H1 (cell line): ENCODE measurements around the gene CPLANE2. TPM values are rescaled to one million over a fixed set of nuclear protein-coding genes. Genes with fewer than 3 reads are reported as not detected.

Experiments used
- RAD21 ChIP-seq, 2 experiments: IDR thresholded peaks in 1 of 2; conservative IDR thresholded peaks in 1 of 2; 2 replicates each; pipeline ENCODE4 v1.6.1; 2011; ENCODE audit warnings: low read depth in 2 of 2, low read length in 2 of 2, improper control_type of control experiment in 1 of 2, inconsistent platforms in 1 of 2, mild to moderate bottlenecking in 1 of 2, moderate library complexity in 1 of 2
- RNF2 ChIP-seq: fragments of 200-900, 300-1000 bp; sonication (generic); IDR thresholded peaks from 2 replicates; pipeline ENCODE4 v1.7.1; 2016; ENCODE audit warnings: borderline replicate concordance, low read depth, mild to moderate bottlenecking, antibody characterized with exemption, low read length; ENCODE audit not compliant: poor library complexity, severe bottlenecking; ENCODE audit errors: missing control alignments
- polyA plus RNA-seq, 7 experiments: library from polyadenylated mRNA; depleted of rRNA in 3 of 7; stranded (reverse) in 5 of 7; unstranded in 2 of 7; fragments of >200 nt in 5 of 7; fragments of 200-250 nt in 2 of 7; gene quantifications; 1 replicate in 5 of 7; 2 replicates in 1 of 7; 4 replicates in 1 of 7; pipeline versions ENCODE4 v1.2.1 to v1.2.3, GENCODE V29; 2011 to 2013; ENCODE audit warnings: missing spikeins in 2 of 7, mixed read lengths in 2 of 7
- total RNA-seq: library from RNA; stranded (reverse); fragmentation: NEBNext Ultra II Directional; extraction: Animal tissue kit (Norgen Biotek cat#: 25700); gene quantifications from 2 replicates; pipeline ENCODE4 v1.2.1, GENCODE V29; 2021

Gene CPLANE2
- total and polyA plus RNA-seq, 2 of the 8 experiments (the other 6 are each of a cell fraction or from before 2014, with no cell fraction given) = 2.3 to 2.5 TPM

DNA sequence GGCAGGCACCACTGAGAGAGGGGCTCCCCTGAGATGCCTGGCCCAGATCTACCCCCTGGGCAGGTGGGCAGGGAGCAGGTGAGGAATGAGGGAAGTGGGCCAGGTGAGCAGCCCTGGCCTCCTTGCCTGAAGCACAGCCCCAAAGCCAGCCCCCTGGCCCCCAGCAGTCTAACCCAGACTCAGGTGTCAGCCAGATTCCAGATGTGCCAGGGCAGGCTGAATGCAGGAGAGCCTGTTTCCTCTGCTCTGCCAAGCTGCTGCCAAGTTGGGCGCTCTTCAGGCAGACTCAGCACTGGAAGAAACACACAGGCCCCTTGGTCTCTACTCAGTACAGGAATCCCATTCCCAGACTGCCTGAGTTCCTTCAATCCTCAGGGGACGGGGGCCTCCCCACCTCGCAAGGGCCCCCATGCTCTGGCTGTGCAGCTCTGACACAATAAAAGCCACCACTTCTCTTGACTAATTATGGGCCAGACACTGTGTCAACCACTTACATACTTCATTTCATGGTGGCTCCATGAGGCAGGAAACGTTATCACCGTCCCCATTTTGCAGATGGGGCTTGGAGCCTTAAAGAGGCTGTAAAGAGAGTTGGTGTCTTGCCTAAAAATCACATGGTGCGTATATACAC is 45.0 kb downstream of the CPLANE2 start (continued):
- no peak for TF ChIP-seq RNF2
- TF ChIP-seq RAD21 (IDR thresholded peaks at IDR 0.05 in 1 of 2, conservative IDR thresholded peaks at IDR 0.05 in 1 of 2; ENCODE audit: low read depth in 2 of 2, low read length in 2 of 2) = no peak
